HG02571 (cell line): ENCODE data around the gene KIF7.

Experiments used
- ATAC-seq: cut with Tn5 transposase; IDR thresholded peaks from one replicate; pipeline ENCODE4 v1.9.1; 2021; ENCODE audit warnings: mild to moderate bottlenecking, moderate library complexity; ENCODE audit not compliant: unreplicated experiment

The KIF7 gene

GRCh38 chr15:89648106-89649012, 6.9 kb downstream of the KIF7 start:
- no peak for ATAC-seq

- no peak for ATAC-seq
These were observed 7.9 kb downstream of the KIF7 start for GRCh38 chr15:89647191-89647851.

DNA sequence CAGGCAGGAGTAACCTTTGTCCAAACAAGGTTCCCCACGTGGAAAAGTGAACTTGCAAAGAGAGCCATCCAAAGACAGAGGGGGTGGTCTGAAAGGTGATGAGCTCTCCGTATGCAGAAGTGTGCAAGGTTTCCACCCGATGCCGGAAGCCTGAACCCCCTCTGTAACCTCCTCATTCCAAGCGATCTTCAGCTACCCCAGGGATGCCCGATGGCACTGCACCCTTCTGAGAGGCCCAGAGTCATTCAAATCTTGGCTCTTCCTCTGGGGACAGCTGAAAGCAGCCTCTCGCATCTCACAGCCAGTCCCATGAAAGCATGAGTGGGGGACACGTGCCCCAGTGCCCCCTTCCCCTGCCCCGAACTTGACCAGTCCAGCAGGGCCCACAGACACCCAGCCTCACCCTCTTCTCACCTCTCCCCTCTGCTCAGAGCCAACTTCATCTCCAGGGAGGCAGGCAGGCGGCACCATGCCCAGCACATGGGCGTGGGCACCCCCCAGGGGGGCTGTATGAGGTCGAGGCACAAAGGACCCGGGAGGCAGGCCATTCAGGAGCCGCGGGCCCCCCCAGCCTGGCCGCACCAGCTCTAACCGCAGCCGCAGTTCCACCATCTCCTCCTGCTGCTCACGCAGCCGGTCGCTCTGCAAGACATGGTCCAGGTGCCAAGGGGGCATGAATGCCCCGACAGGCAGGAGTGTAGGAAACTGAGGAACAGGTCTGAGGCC, 8.7 kb downstream of the KIF7 start:
- no peak for ATAC-seq

GRCh38 chr15:89645680-89646079, 9.6 kb downstream of the KIF7 start:
- no peak for ATAC-seq

- no peak for ATAC-seq
These were observed 13.2 kb downstream of the KIF7 start for GRCh38 chr15:89642106-89642505.

GRCh38 chr15:89641053-89641452, 14.2 kb downstream of the KIF7 start:
- no peak for ATAC-seq

GRCh38 chr15:89640245-89640644, 15.0 kb downstream of the KIF7 start:
- ATAC-seq: no peak

- no peak for ATAC-seq
These were observed 21.7 kb downstream of the KIF7 start for GRCh38 chr15:89633585-89633984.

GRCh38 chr15:89632563-89633430, 22.5 kb downstream of the KIF7 start:
- no peak for ATAC-seq

DNA sequence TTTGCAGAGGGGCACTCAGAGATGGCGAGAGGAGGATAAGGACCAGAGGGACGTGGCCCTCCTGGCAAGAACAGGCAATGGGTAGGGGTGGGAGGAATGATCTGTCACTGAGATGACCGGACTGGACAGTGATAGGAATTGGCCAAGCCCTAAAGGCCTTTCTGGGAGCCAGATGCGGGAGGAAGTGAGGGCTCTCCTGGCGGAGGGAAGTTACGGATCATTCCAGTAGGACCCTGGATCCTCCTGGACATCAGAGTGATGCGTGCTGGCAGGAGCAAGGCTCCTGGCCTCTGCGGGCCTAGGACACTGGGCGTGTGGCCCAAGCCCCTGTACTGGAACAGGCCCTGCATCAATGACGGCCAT, 23.4 kb downstream of the KIF7 start:
- no peak for ATAC-seq

DNA sequence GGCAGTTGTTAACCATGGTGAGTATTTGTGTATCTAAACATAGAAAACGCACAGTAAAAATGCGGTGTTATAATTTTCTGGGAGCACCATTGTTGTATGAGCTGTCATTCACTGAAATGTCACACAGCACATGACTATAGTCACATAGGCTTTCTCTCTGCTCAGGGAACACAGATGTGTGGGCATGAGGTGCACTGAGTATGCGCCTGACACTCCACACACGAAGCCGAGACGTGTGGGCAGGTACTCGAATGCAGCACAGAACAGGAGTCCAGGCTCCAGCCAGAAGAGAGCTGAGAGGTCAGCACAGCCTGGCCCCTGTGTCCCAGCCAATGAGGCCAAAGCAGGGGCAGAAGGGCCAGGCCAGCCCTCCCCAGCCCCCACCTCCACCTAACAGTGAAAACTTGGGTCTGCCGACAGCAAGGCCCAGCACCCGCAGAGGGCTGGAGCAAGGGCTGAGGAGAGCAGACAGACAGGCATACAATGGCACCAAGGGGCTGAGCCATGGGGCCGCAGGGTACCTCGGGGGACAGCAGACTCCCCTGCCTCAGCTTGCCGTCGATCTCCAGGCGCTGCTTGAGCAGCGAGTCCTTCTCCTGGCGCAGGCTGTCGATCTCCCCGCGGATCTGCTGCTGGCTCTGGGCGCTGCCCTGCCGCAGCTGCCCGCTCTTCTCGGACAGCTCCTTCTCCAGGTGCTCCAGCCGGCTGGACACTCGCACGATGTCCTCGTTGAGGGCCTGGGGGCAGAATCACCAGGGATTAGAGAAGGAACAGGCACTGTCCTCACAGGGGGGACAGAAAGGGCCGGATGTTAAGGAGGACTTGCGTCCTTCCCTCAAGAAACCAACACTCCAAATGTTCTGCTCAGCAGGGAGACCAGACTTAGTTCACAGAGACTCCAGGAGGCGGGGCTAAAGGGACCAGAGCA, 24.0 kb downstream of the KIF7 start:
- ATAC-seq: no peak

DNA sequence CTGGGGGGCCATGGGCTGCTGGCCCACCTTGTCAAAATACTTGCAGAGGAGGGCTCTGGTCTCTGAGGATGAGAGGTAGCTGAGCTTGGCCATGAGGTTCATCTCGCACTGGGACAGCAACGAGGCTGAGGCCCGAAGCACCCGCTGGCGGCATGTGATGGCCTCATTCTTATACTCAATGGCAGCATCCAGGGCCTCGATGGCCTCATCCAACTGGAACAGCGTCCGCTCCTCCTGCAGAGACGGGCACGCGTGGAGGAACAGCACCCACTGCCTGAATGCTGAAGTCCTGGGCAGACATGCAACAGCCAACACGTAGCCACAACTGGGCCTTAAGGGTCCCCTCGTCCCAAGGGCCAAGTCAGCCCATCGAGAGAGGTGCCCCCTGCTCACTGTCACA, 25.0 kb downstream of the KIF7 start:
- ATAC-seq: no peak

DNA sequence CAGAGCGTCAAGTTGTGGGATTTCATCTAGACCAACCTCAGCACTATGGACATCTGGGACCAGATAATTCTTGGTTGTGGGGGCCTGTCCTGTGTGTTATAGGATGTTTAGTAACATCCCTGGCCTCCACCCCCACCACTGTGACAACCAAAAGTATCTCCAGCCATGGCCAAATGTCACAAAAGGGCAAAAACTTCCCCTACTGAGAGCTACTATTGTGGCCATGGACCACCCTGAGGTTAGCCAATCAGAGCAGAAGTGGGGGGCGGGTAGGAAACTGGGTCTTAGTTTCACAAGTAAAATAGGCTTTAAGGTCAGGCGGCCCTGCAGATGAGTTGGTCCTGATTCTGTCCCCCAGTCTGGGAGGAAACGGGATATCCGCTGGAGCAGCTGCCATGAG, 25.4 kb downstream of the KIF7 start:
- no peak for ATAC-seq

DNA sequence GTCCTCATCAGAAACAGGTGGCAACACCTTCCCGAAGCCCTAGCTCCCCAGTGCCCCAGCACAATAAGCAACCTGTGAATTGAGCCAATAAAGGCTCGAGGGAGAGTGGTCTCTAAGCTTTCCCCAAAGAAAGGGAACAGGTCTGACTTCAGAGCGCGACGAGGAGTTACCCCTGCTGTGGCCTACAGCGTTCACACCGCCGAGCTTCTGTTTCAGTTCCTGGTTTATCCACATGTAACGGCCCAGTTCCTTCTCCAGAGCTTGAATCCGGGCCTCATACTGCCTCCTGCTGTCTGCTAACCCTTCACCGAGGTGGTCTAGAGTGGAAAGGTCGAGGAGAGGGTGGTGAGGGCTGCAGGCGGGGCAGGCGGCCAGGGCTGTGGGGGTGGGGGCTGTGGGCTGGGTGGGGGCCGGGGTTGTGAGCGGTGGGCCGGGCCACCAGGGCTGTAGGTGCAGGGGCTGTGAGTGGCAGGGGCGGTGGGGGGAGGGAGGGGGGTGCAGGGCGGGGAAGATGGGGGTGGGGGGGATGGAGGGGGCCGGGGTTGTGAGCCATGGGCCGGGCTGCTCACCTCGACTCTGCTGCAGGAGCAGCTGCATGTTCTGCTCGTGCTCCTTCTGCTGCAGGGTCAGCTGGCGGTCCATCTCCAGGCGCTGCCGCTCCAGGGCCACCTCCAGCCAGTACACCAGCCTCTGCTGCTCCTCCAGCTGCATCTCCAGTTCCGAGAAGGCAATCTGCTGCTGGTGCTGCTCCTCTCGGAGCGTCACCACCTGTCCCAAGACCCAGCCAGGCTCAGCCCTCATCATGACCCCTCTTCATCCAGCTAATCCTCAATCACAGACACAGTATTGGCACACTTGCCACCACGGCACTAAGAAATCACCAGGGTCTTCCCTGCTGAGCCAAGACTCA, 26.2 kb downstream of the KIF7 start:
- ATAC-seq: no peak

GRCh38 chr15:89628301-89628700, 27.0 kb downstream of the KIF7 start:
- no peak for ATAC-seq

DNA sequence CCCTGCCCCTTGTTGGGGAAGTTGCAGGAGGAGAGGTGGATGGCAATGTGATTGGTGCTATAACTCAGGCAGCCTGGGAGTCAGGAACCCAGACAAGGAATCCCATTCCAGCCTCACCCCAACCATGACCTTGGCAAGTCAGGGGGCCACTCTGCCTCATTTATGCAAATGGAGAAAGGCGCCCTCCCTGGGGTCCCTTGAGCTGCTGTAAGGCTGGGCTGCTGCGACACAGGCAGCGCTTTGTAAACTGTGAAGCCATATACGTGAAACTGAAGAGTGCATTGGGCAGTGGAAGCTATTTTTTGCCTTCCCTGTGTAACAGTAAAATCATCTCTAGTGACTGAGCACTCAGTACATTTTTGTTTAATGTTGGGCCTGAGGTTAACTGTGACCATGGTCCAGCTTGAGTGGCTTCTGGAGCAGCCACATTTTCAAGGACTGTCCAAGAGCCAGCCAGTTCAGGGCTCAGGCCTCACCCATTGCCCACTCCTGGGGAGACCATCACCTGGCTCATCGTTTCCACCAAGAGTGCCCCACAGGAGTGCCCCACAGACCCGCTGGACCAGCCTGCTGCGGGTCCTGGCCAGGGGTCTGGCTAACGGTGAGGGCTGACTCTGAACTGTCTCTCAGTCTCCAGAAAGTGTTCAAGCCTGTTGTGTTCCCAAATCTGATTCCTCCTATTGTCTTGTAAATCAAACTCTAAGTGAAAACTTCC, 27.9 kb downstream of the KIF7 start:
- no peak for ATAC-seq

- no peak for ATAC-seq
These were observed 29.6 kb downstream of the KIF7 start for GRCh38 chr15:89625716-89626115.

- ATAC-seq: no peak
These were observed 32.1 kb downstream of the KIF7 start for GRCh38 chr15:89623165-89623564.
